ENCODE data around the gene PTPRF. TPM values are rescaled to one million over a fixed set of nuclear protein-coding genes. Genes with fewer than 3 reads are reported as not detected.

The PTPRF gene
- total RNA-seq, 2 donors from 2014 or later, result 37.4 to 63.1 TPM

DNA sequence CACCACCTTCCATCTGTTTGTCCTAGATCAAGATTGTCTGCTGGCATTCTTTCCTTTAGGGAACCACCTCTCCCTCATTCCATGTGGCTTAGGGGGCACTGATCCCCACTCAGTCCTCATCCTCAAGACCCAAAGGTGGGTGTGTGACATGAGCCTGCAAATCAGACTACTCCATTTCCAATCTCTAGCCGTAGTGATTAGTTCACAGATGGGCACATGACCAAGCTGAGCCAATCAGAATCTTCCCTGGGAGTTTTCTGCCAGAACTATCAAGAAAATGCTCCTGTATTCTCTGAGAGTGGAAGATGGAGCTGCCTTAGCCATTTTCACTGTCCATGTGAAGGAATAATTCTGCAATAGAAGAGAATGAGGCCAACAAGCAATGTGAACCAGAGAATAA lies 19.3 kb upstream of the PTPRF start:
- no peak for ATAC-seq
- DNase-seq, result no peak
- intact Hi-C loops (cut with DNase I), result no loop called here

DNA sequence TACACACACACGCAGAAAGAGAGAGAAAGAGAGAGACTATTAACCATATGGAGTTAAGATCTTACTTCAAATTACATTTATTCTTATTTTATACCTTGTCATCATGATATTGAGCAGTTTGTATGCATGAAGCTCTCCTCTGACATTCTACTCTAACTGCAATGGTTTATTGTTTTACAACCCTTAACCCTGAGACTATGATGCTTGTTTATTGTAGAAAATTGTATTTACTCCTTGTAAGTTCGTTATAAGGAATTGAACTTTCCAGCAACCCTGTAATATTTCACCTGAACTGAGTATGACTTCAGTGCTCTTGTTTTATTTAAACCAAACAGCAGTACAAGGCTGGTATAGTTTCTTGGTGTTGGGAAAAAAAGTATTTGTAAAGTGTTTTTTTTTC lies 18.6 kb upstream of the PTPRF start:
- DNase-seq (no peak), ATAC-seq (no peak)
- intact Hi-C loops (cut with DNase I), result no loop called here

DNA sequence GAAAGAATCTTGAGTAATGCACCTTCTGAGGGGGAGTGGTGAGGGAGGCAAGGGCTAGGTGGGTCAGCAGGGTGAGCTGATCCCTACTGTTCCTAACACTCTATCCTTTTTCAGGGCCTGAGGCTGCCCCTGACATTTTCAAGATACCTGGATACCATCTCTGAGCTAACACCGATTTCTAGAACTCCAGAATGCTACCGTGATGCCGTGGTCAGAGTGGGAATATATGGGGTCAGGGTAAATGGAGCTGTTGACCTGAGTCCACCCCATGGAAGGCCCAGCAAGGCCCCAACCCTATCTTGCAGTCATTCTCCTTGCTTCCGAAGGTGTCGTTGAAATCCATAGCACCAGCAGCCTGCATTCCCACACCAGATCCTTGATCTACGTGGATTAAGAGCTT lies 18.0 kb upstream of the PTPRF start:
- no peak for ATAC-seq
- intact Hi-C loops (cut with DNase I), result no loop called here
- no peak for DNase-seq

DNA sequence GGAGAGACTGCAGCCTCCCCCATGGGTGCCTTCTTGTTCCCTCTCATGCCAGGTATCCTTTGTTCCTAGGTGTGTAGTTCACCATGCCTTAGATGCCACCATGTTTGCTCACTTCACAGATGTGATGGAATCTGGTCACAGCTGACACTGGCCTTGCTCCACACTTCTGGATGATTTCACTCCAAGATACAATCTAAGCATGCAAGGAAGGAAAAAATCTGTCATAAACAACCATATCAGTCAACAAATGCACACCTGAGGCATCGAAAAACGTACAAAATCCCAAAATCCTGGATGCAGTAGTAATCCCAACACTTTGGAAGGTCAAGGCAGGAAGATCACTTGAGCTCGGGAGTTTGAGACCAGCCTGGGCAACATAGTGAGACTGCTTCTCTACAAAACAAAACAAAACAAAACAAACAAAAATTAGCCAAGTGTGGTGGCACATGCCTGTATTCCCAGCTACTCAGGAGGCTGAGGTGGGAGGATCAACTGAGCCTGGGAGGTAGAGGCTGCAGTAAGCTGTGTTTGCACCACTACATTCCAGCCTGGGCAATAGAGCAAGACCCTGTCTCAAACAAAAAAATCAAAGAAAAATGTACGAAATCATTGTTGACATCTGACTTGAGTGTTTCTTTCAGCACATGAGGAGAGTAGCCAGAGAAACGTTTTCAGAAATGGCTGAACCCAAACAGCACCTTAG lies 17.1 kb upstream of the PTPRF start:
- no peak for ATAC-seq
- DNase-seq, result no peak
- intact Hi-C loops (cut with DNase I), result no loop called here

DNA sequence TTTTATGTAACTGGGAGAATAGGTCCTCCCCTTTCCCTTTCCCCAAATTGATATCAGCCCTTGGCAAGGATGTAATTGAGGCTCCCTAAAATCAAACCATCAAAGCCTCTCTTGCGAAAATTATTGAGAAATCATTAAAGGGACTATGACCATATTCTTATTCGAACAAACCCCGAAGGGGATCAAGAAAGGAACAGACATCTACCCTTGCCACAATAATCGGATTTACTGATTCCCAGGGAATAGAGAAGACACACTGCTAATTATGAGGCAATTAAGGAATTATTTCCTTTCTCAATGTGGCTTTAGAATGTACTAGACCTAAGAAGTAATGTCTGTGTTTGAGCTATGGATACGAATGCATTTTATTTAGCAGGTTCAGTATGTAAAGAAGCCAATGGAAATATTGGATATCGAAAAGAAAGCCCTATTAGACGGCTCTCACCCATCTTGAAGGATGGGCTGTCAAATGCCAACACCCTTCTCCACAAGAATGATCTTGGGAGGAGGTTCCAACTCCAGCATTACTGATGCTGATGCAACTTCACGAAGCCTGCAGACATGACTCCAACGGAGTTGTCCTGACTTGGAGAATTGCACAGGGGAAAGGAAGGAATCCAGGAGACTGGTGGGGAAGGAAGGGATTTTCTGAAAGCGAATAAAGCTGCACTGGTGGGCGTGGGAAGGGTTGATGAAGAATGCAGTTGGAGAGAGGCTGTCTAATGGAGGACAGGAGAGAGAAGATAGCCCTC lies 11.6 kb upstream of the PTPRF start:
- DNase-seq (no peak), ATAC-seq (no peak)
- intact Hi-C loops (cut with DNase I), result no loop called here

DNA sequence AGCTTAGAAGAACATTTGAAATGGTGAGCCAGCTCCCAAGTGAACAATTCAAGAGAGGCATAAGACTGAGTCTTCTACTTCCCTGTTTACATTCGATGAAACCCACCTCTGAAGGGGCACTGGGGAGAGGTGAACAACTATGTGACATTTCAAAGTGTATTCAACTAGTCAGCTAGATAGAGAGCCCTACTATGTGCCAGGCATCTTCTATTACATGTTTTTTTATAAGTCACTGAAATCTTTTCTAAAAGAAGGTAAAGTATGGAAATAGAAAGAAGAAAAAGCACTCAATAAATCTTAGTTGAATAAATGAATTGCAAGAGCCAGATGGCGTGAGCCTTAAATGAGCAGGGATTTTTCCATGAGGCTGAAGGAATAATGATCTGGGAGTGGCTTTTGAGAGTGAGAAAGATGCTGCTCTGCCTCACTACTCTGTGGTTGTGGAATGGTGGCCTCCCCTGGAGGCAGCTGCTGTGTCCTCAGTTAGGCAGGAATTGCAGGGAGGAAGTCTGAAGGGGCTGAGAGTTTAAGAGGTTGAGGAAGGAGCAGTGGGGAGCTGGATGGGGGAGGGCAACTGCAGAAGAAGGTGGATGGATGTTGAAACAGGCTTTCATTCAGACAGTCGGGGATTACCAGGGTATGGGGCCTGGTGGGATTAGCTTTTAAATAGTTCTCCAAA lies 10.4 kb upstream of the PTPRF start:
- intact Hi-C loops (cut with DNase I), result loop anchor here in 1 of 2 donors (10.0 kb wide), 1 partner anchor 125 kb away; no protein-coding TSS in a partner anchor
- ATAC-seq, result no peak
- DNase-seq, result no peak

DNA sequence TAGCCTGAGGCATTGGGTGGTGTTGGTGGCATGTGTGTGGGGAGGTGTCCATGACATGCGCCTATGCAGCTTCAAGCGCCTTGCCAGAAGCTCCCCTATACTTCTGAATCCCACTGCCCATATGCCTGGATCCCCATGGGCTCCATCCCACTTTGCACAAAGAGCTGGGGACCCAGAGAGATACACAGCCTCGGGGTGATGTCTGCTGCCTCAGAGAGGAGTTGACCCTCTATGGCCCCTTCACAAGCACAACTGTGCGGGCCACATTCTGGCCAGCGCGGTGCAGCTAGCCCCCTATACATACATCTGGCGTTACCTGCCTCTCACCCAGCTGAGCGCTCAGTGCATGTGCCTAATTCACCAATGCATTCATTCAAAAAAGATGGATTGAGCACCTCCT lies 9.6 kb upstream of the PTPRF start:
- DNase-seq (no peak), ATAC-seq (no peak)
- intact Hi-C loops (cut with DNase I), result loop anchor here in 1 of 2 donors (10.0 kb wide), 1 partner anchor 124 kb away; no protein-coding TSS in a partner anchor

DNA sequence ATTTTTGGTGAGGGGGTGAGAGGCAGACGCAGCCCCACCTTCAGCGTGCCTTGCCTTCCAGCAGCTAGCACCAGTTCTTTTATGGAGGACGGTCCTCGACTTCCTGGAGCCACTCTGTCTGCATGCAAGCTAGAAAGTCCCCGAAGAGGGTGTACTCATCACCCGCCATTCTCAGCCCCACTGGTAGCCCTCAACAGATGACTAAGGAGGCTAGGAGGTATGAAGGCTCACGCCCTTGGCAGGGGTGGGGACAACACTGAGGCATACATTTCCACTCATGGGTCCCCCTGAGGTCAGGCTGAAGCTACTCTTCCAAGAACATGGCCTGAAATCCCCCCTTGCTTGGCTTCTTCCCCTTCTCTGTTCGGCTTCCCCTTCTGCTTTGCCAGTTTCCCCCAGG lies 8.9 kb upstream of the PTPRF start:
- no peak for DNase-seq
- intact Hi-C loops (cut with DNase I), result loop anchor here in 1 of 2 donors (10.0 kb wide), 1 partner anchor 123 kb away; no protein-coding TSS in a partner anchor
- no peak for ATAC-seq

DNA sequence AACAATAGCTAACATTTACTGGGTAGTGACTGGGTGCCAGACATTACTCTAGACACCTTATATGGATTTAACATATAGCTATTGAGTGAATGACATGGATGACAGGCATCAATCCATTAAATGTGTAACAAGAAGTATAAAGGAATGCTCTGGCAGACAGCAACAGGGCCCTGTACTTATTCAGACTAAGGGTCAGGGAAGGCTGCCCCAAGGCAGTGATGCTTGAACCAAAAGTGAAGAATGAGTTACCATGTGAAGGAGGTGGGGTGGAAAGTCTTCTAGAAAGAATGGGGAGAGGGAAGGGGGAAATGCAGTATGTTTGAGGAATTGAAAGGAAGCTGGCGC lies 8.3 kb upstream of the PTPRF start:
- ATAC-seq, result no peak
- intact Hi-C loops (cut with DNase I), result loop anchor here in 1 of 2 donors (10.0 kb wide), 1 partner anchor 122 kb away; no protein-coding TSS in a partner anchor

DNA sequence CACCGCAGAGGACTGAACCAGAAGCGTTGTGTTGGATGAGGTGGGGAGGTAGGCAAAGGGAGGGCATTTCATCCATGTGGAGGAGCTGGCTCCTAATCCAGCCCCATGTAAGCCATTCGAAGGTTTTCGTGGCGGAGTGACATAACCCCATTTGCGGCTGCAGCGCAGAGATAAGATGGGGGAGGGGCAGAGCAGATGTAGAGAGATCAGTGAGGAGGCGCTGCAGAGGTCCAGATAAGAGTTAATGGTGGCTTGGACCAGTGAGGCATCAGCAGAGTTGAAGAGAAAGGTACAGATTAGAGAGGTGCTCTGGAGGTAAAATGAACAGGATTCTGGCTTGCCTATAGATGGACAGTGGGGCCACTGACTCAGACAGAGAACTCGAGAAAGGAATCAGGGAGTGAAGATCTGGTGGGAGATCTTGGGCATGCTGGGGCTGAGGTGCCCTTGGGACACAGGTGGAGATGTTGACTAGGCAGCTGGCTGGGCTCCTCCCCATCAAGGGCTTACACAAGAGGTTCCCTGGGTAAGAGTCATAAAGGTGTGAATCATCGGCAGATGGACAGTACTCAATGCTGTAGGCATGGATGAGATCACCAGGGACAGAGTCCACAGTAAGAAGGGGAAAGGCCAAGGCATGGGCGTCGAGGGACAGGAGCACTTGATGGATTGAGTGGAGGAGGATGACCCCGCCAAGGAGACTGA lies 7.8 kb upstream of the PTPRF start:
- DNase-seq (no peak), ATAC-seq (peak in 1 of 2 donors; percentile 89)
- intact Hi-C loops (cut with DNase I), result loop anchor here in 1 of 2 donors (10.0 kb wide), 1 partner anchor 122 kb away; no protein-coding TSS in a partner anchor

More for the DNA sequence above, 8.3 kb upstream of the PTPRF start:
- DNase-seq, result no peak

DNA sequence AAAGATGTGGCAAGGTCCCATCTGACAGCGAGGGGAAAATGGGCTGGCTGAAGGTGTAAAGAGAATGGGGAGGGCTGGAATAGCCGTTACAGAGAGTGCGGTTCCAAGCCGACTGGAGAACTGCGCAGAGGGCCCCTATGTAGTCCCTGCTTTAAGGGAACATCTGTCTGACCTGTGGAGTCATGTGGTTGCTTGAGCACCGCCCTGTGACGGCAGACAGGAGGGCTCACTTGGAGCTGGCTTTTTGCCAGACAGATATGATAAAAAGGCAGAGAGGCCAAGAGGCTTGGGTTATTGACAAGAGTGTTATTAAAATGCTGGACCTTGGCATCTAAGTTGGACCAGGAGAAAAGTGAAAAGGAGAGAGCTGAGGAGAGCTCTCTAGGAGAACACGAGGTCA lies 5.9 kb upstream of the PTPRF start:
- ATAC-seq (peak in 1 of 2 donors; percentile 7), DNase-seq (no peak)
- intact Hi-C loops (cut with DNase I), result loop anchor here (5.0 to 10.0 kb wide), 4 partner anchors 120 to 512 kb away; partner anchors contain the start of gene ARTN (in 1 of the 2)

DNA sequence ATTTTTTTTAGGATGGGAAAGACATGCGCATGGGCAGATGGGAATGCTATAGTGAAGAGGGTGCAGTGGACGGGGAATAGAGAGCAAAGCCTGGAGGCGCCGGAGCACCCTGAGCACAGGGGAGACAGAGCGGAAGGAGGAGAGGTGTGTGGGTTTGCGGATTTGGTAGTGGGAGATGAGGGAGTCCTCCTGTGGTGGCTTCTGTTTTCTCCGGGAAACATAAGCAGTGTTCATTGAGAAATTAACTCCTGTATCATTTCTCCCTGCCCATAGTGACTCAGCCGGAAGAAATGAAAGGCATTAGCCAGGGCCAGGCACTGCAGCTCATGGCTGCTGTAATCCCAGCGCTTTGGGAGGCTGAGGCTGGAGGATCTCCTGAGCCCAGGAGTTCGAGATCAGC lies 4.7 kb upstream of the PTPRF start:
- ATAC-seq, result no peak
- intact Hi-C loops (cut with DNase I), result loop anchor here (5.0 to 10.0 kb wide), 4 partner anchors 119 to 511 kb away; partner anchors contain the start of gene ARTN (in 1 of the 2)
- no peak for DNase-seq

DNA sequence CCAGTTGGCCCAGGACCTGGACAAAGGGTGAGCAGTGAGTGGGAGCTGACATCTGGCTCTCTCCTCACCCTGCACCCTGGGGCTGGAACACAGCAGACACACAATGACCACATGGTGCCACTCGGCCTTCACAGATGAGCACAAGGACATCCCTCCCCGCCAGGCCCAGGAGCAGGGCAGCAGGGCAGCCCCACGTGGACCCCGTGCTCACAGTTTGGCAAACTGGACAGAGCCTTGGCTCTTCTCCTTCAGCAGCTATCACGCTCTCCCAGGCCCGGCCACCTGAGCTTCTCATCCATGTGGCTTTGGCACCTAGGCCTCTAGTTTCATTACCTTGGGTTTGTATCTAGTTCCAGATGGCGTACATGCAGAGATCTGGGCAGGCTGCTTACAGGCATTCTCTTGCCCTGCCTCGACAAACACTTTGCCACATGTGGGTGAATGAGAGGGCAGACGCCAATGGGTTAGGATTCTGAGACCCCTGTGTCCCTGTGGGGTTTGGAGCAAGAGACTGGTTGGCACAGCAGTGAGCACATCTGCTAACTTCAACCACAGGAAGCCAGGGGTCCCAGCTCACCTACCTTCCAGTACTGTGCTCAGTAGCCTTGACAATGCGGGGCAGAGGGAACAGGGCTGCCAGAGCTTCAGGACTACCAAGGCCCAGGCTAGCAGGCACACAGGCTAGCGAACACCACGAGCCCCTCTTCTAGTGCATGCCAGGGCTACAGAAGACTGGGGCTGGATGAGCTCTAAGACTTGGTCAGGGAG lies 3.4 kb upstream of the PTPRF start:
- peak; percentile 7 to 9 for ATAC-seq
- DNase-seq, result no peak
- intact Hi-C loops (cut with DNase I), result loop anchor here (5.0 to 10.0 kb wide), 4 partner anchors 118 to 510 kb away; partner anchors contain the start of gene ARTN (in 1 of the 2)

DNA sequence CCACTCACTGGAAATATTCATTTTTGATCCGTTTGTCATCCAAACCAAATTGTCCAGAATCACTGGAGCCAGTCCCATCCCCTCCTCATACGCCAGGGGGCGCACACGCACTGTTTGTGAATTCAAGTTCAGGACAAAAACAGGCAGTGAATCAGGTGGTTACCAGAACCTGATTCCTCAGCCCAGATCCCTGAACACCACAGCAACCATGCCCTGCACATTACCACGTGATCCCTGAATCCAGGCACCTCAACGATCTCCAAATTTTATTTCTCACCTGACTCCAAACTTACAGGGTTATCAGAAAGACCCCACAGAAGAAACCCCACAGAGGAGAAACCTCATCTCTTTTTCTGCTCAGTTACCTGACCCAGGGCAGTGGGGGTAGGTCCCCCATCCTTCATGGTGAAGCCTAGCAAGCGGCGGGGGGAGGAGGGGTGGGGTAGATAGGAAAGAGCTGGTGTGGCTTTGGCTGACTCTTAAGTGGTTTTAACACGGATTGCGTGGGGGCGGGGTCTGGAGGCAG lies 1.4 kb upstream of the PTPRF start:
- peak; percentile 51 to 56 for ATAC-seq
- peak; percentile 85 for DNase-seq
- intact Hi-C loops (cut with DNase I), result loop anchor here (5.0 to 10.0 kb wide), 4 partner anchors 116 to 508 kb away; partner anchors contain the start of gene ARTN (in 1 of the 2)

DNA sequence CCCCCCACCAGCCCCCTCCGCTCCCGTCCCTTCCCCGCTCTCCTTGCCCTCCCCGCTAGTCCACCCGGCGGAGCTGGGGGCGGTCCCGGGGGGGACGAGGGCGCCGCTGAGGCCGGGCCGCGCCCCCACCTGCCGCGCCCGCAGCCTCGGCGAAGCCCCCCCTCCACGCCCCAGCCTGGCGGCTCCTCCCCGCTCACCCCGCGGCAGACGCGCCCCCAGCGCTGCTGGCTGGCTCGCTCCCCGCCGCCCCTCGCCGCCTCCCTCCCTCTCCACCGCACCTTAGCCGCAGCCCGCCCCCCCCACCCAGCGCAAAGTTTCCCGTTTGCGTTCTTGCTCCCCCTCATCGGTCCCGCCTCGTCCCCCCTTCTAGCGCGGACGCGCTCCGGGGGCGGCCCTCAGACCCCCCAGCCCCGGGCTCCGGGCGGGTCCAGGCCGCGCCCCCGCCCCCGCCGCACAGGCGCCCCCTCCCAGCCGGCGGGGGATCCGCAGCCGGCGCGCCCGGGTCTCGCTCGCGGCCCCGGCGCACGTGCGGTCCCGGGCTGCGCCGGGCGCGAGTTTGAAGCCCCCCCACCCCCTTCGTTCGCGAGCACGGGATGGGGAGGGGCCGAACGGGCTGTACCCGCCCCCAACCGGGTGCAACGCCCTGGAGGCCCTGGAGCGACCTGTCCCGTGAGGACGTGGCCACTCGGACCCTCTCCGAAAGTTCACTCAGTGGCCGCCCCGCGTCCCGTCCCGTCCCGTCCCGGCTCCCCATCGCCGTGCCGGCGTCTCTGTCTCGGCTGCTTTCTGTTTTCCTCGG lies 623 bp downstream of the PTPRF start:
- ATAC-seq (peak; percentile 32 to 38), DNase-seq (no peak)
- intact Hi-C loops (cut with DNase I), result loop anchor here in 1 of 2 donors (2.0 to 10.0 kb wide), 2 partner anchors 119 to 233 kb away; partner anchors contain the start of gene KDM4A

DNA sequence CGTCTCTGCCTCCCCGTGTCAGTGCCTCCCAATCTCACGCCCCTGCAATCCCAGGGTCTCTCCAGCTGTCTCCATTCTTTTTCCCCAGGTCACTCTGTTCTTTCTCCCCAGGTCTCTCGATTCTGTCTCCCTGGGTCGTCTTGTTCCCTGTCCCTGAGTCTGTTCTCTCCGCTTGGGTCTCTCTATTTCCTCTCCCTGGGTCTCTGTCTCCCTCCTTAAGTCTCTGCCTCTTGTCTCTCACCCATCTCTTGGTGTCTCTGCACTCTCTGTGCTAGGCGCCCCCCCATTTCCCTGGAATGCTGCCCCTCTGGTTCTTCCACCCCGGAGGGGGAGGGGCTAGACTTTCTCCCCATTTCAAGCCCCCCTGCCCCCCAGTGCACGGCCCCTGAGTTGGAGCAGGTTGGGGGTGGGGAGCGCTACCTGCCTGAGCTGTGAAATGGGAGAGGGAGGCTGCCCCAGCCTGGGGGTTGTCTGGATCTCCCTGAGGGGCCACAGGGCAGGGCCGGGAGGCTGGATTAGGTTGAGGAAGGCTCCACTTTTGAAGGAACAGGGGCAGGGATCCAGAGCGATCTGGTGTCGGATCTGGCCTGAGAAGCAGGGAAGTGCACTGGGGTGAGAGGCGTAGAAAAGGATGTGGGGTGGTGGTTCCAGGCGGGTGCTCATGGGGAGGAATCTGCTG lies 1.4 kb downstream of the PTPRF start:
- ATAC-seq, result peak in 1 of 2 donors; percentile 2
- intact Hi-C loops (cut with DNase I), result loop anchor here in 1 of 2 donors (2.0 to 10.0 kb wide), 2 partner anchors 119 to 233 kb away; partner anchors contain the start of gene KDM4A
- DNase-seq, result no peak
